HS-27A (cell line): ENCODE measurements around the gene ENO3.

Source experiments
- DNase-seq: peaks from one replicate; pipeline ENCODE4 v3.0.0-alpha.2; 2012; ENCODE audit warnings: low read depth, missing footprints

ENO3 gene

DNA sequence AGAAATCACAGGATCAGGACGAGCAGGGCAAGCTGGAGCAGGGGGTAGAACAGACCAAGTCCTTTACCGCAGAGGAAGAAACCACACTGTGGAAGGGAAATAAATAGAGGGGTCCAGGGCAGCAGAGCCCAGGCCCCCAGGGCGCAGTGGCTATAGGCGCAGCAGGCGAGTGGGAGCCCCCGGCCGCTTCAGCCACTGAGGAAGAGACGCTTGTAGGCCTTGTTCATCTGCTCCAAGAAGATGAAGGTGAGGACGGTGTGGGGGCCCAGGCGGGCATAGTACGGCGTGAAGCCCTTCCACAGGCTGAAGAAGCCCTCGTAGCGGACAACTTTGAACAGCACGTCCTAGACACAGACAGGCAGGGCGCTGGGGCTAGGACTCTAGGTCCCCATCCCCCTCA lies 13.4 kb upstream of the ENO3 start:
- no peak for DNase-seq

DNA sequence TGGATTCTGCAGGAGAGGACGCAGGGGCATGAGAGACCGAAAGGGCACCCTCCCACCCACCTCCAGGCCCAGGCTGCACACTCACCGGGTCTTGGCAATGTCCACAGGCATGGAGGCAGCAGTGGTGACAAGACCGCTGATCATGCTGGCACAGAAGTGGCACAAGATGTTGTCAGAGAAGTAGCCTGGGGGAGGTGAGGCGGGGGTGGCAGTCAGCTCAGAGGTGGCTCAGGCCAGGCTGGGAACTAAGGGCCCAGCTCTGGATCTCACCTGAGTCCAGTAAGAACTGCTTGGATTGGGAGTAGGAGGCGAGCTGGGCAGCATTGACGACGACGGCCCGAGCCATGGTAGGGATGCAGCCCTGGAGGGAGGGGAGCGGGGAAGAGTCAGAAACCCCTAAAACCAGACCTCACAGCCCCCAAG lies 12.8 kb upstream of the ENO3 start:
- DNase-seq, result no peak

DNA sequence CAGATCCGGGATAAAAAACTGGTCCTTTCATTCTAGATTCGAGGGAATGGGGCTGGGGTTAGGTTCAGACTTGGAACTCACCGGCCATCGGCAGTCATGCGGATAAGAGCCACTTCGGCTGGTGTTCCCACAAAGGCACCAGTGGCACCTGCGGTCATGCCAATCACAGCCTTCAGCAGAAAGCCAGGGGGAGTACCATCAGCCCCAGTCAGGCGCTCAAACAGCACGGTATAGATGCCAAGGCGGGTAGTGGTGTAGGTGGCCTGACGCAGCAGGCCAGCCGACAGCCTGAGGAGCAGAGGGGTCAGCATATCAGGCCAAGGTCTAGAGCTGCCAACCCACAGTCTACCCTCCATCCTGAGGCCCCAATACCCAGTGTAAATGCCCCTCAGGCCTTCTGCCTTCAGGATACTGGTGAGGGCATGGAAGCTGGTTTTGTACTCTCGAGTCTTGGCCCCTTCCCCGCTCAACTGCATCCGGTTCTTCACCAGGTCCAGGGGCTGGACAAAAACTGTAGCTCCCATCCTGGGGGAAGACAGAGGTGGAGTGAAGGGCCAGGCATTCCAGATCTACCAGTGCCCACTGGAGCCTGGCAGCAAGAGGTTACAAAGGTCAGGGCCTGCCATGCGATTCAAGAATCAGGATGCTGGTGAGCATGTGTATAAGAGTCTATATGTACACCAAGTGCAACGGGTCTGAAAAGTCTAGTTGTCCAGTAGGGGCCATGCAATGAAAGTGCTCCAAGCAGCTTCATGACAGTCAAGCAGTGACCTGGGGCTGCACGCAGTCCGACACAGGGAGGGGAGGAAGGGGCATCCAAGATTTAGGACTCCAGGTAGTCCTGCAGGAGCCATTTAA lies 12.0 kb upstream of the ENO3 start:
- DNase-seq, result no peak

DNA sequence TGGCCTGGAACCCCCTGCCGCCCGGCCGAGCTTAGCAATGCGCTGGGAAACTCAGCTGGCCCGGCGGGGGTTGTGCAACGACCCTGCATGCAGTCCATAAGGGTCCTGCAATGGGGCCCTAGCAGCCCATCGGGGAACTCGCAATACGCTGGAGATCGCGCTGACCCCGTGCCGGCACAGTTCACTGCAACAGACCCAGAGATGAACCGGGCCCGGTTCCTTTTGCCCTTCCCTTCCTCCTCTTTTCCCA lies 11.4 kb upstream of the ENO3 start:
- no peak for DNase-seq

DNA sequence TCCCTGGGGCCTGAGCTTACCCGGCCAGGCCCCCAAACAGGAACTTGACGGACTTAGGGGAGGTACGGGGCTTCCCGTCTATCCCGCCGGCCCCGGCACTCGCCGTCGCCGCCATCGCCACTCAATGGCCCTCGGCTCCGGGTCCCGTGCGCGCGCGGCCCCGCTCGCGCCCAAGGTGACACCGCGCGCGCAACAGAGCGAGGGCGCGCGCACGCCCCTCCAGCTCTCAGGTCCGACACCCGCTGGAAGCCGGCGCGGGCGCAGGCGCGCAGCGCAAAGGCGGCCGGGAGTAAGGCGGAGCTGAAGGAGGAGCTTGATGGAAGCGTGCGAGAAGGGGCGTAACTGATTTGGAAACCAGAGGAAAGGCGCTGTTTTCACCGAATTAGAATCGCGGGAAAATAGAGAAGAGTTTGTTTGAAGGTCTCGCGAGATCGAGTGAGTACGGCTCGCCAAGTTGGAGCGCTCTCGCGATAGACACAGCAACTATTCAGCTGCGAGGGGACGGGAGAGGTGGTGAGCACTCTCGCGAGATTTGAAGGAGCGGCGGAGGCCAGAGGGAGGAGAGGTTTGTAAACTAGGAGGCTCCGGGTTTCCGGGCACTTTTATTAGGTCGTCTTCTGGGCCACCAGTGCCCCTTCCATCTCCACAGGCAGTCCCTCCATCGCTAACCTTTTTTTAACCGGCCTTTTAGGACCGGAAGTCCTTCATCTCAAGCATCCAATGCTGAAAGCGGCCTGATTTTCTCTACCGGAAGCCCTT lies 10.9 kb upstream of the ENO3 start, which contains the start of the genes RNF167 and SLC25A11:
Gene RNF167, plus strand, starts transcription at position 473 of the 759 bp plus-strand sequence. CDS start 642 bp downstream, outside the sequence.
Gene SLC25A11, minus strand, starts transcription at position 251 of the 759 bp plus-strand sequence. Its CDS starts 136 bp downstream, at position 115.
- peak; percentile 94 for DNase-seq

DNA sequence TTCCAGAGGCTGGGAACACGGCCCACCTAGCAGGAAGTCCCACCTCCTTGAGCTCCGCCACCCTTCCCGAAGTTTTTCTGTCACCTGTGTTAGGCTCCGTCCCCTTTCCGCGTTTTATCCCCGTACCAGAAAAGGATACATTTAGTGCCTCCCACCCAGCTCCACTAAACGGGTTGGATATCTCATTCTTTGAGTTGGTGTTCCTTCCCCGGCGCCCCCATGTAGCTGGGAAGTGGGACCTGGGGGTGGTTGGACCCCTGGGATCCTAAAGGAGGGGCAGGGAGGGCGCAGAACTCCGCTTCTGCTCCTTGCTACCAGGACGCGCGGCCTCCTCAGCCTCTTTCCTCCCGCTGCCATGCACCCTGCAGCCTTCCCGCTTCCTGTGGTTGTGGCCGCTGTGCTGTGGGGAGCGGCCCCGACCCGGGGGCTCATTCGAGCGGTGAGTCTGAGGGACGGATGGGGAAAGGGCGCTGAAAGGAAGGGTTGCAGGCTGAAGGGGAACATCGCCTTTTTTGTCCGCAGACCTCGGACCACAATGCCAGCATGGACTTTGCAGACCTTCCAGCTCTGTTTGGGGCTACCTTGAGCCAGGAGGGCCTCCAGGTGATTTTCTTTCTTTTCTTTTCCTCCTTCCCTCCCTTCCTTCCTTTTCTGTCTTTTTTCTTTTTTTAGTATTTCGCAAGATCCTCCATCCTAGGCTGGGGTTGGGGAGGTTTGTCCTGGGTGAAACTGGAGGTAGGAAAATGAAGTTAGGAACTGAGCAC lies 10.2 kb upstream of the ENO3 start:
- no peak for DNase-seq

DNA sequence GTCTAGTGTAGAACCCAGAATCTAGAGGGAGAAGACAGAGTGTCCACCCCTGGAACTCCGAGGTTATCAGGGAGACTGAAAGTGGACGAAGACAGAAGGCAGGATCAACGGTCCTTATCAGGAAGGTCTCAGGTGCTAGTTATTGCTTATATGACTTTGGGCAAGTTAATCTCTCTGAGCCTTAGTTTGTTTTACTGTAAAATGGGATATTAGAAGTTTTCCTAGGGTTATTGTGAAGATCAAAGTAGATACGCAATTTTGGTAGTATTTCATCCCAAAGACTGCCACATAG lies 9.7 kb upstream of the ENO3 start:
- no peak for DNase-seq

DNA sequence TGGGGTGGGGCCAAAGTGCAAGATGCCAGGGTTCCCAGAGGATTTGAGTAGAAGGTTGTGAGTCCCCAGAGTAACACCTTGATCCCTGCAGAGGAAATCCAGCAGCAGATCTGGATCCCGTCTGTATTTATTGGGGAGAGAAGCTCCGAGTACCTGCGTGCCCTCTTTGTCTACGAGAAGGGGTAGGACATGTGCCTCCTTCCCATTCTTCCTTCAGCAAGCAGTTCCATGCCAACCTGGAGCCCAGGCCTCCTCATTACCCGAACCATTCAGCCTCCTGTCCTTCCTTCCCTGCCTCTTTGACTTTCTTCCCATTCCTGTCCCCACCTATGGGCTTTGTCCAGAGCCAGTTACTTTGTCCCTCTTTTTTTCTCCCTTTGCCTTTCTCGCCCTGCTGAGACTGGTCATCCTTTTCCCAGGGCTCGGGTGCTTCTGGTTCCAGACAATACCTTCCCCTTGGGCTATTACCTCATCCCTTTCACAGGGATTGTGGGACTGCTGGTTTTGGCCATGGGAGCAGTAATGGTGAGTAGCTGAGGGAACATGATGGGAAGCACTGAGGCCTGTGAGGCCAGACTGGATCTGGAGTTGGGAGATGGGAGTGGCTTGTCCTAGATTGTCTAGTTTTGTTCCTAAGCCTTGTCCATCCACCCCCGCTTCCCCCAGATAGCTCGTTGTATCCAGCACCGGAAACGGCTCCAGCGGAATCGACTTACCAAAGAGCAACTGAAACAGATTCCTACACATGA lies 8.0 kb upstream of the ENO3 start:
- no peak for DNase-seq

DNA sequence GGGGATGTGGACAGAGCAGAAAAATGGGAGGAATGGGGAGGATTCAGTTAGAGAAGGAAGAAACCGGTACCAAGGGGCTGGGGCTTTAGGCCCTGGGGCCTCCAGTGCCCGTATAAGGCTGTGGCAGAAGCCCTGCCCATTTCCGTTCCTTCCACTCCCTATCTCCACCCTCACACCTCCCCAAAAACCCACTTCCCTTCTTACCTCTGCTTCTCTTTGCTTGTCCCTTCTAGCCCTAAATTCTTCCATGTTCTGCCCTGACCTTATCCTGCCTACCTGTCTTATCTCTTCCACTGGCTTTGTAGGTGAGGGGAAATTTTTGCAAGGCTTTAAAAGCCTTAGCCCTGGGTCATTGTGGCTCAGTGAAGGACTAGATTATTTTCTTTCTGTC lies 6.8 kb upstream of the ENO3 start:
- no peak for DNase-seq

DNA sequence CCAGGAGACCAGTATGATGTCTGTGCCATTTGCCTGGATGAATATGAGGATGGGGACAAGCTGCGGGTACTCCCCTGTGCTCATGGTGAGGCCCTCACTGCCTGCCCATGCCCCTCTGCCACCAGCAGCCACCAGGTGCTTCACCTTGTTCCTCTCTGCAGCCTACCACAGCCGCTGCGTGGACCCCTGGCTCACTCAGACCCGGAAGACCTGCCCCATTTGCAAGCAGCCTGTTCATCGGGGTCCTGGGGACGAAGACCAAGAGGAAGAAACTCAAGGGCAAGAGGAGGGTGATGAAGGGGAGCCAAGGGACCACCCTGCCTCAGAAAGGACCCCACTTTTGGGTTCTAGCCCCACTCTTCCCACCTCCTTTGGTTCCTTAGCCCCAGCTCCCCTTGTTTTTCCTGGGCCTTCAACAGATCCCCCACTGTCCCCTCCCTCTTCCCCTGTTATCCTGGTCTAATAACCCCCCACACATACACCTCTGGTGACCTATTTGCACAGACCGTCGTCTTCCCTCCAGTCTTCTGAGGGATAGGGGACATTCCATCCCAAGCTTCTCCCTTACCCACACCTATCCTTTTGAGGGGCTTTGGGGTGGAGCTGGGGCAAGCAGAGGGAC lies 6.3 kb upstream of the ENO3 start:
- no peak for DNase-seq

DNA sequence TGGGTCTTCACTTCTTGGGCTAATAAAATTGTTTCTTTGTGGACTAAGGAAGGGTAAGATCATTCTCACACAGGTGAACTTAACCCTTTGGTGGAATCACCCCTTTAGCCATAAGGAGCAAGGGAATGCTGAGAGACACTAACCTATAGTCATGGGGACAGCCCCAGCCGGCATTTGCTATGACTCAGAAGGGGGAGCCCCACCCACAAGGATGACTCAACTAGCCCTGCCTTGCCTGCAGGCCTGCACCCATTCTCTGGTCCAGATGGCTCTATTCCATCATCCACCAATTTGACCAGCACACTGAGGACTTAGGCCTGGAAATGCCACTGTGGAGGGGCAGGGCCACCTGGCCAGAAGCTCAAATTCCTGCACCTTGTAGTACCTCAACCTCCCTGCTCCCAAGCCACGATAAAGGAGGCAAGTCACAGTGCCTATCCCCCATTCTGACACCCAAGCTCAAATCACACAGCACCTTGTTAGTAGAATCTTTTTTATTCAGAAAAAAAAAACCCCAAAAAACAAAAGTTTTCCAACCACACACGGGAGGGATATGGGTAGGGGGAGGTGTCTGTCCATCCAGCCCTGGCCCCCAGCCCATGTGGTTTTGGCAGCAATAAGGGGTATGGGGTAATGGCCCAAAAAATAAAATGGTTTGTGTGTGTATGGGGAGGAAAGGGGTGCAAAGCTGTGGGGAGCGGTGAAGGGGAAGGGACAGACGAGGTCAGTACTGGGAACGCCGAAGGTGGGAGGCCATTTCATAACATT lies 5.6 kb upstream of the ENO3 start:
- peak; percentile 66 for DNase-seq

DNA sequence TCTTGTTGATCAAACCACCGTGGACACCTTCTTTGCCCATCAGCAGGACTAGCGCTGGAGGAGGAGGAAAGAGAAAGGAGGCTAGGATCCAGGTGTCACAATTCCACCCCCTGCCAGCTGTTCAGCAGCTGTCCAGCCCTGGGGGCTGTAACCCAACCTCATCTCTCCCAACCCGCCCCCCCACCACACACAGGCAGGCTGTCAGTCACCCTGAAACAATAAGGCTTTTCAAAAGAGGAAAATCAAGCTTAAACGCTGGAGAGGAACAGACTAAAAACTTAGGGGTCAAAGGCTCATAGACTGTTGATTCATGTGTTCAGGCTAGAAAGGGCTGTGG lies 5.0 kb upstream of the ENO3 start:
- no peak for DNase-seq

DNA sequence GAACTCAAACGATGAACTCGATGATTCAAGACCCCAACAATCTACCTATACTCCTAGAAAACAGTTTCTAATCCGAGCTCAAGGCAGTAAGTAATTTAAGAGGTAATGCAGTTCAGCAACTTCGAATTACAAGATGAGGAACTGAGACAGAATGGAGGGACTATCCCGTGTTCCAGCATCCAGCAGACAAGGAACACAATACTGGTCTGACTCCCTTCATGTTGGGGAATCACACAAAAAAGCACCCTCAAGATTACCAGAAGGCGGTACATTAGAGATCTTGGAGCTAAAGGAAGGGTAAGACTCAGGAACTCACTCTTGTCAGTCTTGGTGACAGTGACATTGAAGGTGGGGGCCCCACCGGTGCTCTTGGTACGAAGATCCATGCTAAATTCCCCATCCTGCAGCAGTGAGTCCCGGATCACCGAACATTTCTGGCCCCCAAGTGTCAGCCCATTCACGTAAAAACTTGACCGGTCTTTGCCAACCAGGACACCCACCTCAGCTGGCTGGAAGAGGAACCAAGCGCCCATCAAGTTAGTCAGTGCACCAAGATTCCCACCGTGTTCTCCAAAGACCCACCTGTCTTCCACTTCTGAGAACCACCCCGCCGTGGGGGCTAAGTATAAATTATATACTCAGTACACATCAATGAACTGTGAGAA lies 4.5 kb upstream of the ENO3 start:
- DNase-seq, result no peak

DNA sequence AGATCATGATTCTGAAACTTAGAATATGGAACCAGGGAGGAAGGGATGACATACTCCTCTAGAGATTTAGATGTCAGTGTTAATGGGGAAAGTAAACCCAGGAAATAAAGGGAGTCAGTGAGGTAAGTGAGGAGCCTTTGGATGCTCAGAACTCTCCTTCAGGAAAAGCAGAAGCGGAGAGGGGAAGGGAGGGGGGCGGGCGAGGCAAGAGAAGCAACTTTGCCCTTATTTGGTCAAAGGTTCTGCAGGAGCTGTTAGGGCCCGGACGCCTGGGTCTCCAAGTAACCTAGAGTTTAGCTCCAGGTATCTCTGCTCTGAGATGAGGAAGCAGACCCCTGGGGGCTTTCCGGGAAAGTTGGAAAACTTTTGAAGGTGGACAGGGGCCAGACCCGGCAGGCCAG lies 3.9 kb upstream of the ENO3 start:
- no peak for DNase-seq

DNA sequence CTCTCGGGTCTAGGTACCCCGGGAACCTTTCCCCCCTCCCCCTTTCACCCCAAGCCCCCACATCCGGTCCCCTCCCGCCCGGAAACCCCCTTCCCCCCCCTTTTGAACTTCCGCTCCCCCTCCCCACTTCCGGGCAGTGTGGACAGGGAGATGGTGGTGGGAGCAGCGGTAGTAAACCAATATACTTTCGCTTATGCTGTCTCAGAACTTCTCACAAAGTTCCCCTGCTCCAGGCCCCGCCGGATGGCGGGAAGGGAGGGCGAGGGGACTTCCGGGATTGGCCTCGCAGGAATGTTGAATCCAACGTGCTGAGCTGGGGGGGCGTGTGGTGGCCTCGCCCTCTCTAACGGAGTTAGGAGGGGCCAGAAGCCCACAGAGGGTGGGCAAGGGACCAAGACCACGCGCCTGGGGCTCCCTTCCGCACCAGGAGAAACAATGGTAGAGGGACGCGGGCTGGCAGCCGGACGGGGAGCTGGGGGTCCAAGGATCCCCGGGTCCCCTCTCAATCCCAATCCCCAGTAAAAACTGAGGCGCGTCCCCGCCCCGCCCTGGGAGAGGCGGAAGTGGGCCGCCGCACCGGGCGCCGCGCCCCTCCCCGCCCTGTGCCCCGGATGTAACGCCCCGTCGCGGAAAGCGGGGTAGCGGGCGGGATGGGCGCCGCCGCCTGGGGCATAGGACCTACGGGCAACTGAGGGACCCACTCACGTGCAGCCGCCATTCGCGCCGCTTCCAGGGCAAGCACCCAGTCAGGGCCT lies 3.3 kb upstream of the ENO3 start:
- no peak for DNase-seq

DNA sequence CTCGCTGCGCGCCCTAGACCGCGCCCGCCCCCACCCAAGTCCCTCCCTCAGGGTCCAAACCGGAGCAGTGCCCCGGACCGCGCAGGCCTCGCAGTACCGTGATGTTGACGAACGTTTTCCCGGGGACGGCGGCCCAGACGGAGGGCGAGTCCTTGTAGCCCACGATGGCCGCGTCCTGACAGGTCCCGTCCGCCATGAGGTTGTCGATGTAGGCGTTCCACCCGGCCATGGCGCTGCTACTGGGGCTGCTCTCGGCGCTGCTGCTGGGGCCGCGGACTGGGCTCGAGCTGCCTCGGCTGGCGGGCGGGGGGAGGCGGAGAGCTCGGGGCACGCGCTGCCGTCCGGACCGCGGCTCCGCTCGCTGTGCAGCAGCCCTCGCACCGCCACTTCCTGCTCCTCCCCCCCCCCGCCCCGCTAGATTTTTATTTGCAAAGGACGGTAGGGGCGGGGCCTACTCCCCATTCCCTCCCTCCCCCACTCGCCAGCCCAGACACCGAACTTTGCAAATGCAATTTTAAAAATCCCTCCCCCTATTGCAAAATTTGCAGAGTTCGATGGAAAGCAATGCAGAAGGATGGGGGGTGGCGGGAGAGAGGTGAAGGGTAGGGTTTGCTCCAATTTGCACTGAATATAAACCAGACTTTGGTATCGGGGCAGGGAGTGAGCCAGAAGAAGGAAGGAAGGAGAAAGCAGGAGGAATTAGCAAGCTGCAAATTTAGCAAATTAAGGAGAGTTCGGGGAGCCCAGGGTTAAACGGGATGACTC lies 2.6 kb upstream of the ENO3 start, which contains the start of gene PFN1:
Gene PFN1, minus strand, starts transcription at position 365 of the 765 bp plus-strand sequence. Its CDS starts 136 bp downstream, at position 229.
- DNase-seq, result peak; percentile 62

DNA sequence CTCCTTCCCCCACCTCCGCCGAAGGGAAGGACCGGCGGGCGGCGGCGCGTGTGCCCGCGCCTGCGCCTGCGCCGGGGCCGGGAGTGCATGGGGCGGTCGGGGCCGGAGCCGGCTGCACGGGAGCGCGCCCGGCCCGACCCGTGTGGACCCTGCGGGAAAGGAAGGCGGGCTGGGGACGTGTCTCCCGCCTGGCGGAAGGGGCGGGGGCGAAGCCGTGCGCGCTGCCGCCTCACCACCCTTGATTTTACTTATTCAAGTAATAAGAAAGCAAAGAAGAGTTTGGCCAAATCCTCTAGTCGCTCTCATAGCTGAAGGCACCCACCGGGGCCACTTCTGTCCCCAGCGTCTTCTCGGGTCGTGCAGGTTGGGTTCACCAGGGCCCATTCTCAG lies 2.0 kb upstream of the ENO3 start:
- no peak for DNase-seq

DNA sequence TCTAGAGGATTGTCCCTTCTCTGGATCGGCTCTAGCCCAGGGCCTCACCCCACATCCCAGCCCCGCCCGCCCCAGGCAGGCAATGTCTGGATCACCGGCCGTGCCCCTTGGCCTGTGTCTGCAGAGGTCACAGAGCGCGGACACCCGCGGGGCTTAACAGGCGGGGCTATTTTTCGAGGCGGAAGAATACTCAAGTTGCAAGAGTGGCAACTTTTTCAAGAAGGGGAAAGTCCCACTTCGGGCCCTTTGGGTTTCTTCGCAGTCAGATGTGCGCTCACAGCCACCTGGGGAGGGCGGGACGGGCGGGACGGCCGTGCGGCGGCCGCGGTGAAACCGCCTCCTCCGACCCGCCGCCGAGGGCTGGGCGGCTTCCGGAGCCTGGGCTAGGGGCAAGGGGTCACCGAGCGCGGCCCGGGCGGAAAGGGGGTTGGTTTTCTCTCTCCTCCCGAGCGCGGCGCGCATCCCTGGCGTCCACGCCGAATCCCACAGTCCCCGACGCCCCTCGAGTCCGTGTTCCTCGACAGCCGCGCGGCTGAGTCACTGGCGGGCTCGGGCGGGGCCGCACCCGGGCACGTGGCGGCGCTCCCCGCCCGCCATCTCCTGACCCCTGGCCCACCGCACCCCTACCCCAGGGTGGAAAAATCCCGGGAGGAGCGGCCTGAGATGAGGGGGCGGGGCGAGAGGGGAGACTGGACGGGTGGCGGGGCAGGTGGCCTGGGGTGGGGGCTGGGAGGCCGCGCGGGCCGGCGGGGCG lies 1.4 kb upstream of the ENO3 start:
- DNase-seq, result no peak
